MV-4-11 (cell line): Measurements from ENCODE around the gene TTC19.
A peak's percentile ranks its signal among the peaks of the same experiment; 100 is the strongest.
"Not testable (repeated sequence)": the region's sequence is repeated elsewhere in the genome, so short reads cannot be mapped to it uniquely, and the experiment has no call there.

ENCODE experiments used
- DNase-seq: peaks from one replicate; lab custom pipeline; 2025; lab: John Stamatoyannopoulos, UW

The TTC19 gene

GRCh38 chr17:15972497-15972951 is 27.1 kb upstream of the TTC19 start:
- DNase-seq = no peak

- no peak for DNase-seq
These were observed 26.6 kb upstream of the TTC19 start for GRCh38 chr17:15973016-15973415.

GRCh38 chr17:15973834-15974233 is 25.8 kb upstream of the TTC19 start:
- DNase-seq = peak; percentile 31

- DNase-seq = no peak
These were observed 21.7 kb upstream of the TTC19 start for GRCh38 chr17:15977894-15978293.

GRCh38 chr17:15978606-15979005 is 21.0 kb upstream of the TTC19 start:
- DNase-seq = no peak

GRCh38 chr17:15979013-15979412 is 20.6 kb upstream of the TTC19 start:
- not testable (repeated sequence) for DNase-seq

GRCh38 chr17:15981208-15981607 is 18.4 kb upstream of the TTC19 start:
- DNase-seq = peak; percentile 68

- DNase-seq = peak; percentile 16
These were observed 17.7 kb upstream of the TTC19 start for GRCh38 chr17:15981646-15982580.

- DNase-seq = no peak
These were observed 3.3 kb upstream of the TTC19 start for GRCh38 chr17:15996322-15996721.

GRCh38 chr17:15998031-15998562 is 1.5 kb upstream of the TTC19 start:
- DNase-seq = peak; percentile 91

- no peak for DNase-seq
These were observed 577 bp downstream of the TTC19 start for GRCh38 chr17:15999974-16000827.

GRCh38 chr17:16001226-16001897 is 1.7 kb downstream of the TTC19 start:
- peak; percentile 12 for DNase-seq

- no peak for DNase-seq
These were observed 3.2 kb downstream of the TTC19 start for GRCh38 chr17:16002708-16003260.

GRCh38 chr17:16003841-16004240 is 4.2 kb downstream of the TTC19 start:
- no peak for DNase-seq

GRCh38 chr17:16005636-16006035 is 6.0 kb downstream of the TTC19 start:
- DNase-seq = no peak

GRCh38 chr17:16007439-16007838 is 7.8 kb downstream of the TTC19 start:
- no peak for DNase-seq

GRCh38 chr17:16013943-16014407 is 14.4 kb downstream of the TTC19 start:
- no peak for DNase-seq

- DNase-seq = peak; percentile 18
These were observed 19.7 kb downstream of the TTC19 start for GRCh38 chr17:16019347-16019746.

- no peak for DNase-seq
These were observed 24.3 kb downstream of the TTC19 start for GRCh38 chr17:16023881-16024280.

GRCh38 chr17:16025202-16025601 is 25.6 kb downstream of the TTC19 start:
- no peak for DNase-seq

- DNase-seq = no peak
These were observed 27.3 kb downstream of the TTC19 start for GRCh38 chr17:16026895-16027294.
